SK-N-SH (cell line): Measurements from ENCODE around the gene IPCEF1. TPM values are rescaled to one million over a fixed set of nuclear protein-coding genes. Genes with fewer than 3 reads are reported as not detected.

Experiments
- CTCF ChIA-PET: fragments of 300-600, 350-600 bp; formaldehyde crosslinking; extraction: SDS; loops from one replicate; lab custom pipeline; 2021; lab: Yijun Ruan, JAX
- POLR2A ChIA-PET: fragments of 350-600 bp; sonication (Branson Sonifier 250); formaldehyde crosslinking; extraction: SDS; loops from one replicate; lab custom pipeline; 2020; ENCODE audit warnings: antibody characterized with exemption, inconsistent platforms; lab: Yijun Ruan, JAX
- DNase-seq: peaks from one replicate; pipeline ENCODE4 v3.0.0; 2012
- H2AFZ ChIP-seq: fragments of 200-600 bp; sonication (generic); 2 replicates; pipeline ENCODE4 v1.8.1; 2016; ENCODE audit warnings: antibody characterized with exemption, mild to moderate bottlenecking, low read depth
- H3F3A ChIP-seq: fragments of 200-600 bp; sonication (generic); replicated peaks from 2 replicates; pipeline ENCODE3; 2016; ENCODE audit warnings: antibody characterized with exemption, mild to moderate bottlenecking; ENCODE audit not compliant: insufficient read depth
- H3K27ac ChIP-seq, 2 experiments: fragments of 200-500 bp in 1 of 2; fragments of 200-600 bp in 1 of 2; sonication (Bioruptor generic) in 1 of 2; sonication (generic), shearing (Covaris generic) in 1 of 2; 2 replicates each; pipeline versions ENCODE4 v1.5.1 to v1.6.1; 2014 to 2016; ENCODE audit warnings: low read depth in 2 of 2, inconsistent platforms in 1 of 2, low read length in 1 of 2, mild to moderate bottlenecking in 1 of 2, mixed read lengths in 1 of 2
- H3K27me3 ChIP-seq: fragments of 200-600 bp; sonication (generic), shearing (Covaris generic); 2 replicates; pipeline ENCODE4 v1.6.1; 2016; ENCODE audit warnings: mixed run types; ENCODE audit not compliant: insufficient read depth
- H3K36me3 ChIP-seq, 2 experiments: fragments of 200-500 bp in 1 of 2; fragments of 200-600 bp in 1 of 2; sonication (Bioruptor generic) in 1 of 2; sonication (generic) in 1 of 2; replicated peaks in 1 of 2; 2 replicates each; pipeline versions ENCODE3 to v1.5.1; 2014 to 2016; ENCODE audit warnings: low read length in 1 of 2, mild to moderate bottlenecking in 1 of 2; ENCODE audit not compliant: insufficient read depth in 2 of 2, control insufficient read depth in 1 of 2
- H3K4me1 ChIP-seq, 2 experiments: fragments of 200-500 bp in 1 of 2; fragments of 200-600 bp in 1 of 2; sonication (Bioruptor generic) in 1 of 2; sonication (generic), shearing (Covaris generic) in 1 of 2; 2 replicates each; pipeline versions ENCODE4 v1.5.1 to v1.6.1; 2014 to 2016; ENCODE audit warnings: low read depth in 1 of 2, low read length in 1 of 2, mixed run types in 1 of 2; ENCODE audit not compliant: insufficient read depth in 2 of 2, control insufficient read depth in 1 of 2
- H3K4me2 ChIP-seq: fragments of 200-600 bp; sonication (generic), shearing (Covaris generic); 2 replicates; pipeline ENCODE4 v1.6.1; 2017; ENCODE audit warnings: mixed run types
- H3K4me3 ChIP-seq, 2 experiments: fragments of 200-500 bp in 1 of 2; fragments of 200-600 bp in 1 of 2; sonication (Bioruptor generic) in 1 of 2; sonication (generic), shearing (Covaris generic) in 1 of 2; 2 replicates each; pipeline versions ENCODE4 v1.5.1 to v1.8.1; 2014 to 2016; ENCODE audit warnings: low read depth in 2 of 2, inconsistent platforms in 1 of 2, low read length in 1 of 2, mild to moderate bottlenecking in 1 of 2, mixed read lengths in 1 of 2, moderate library complexity in 1 of 2
- H3K79me2 ChIP-seq: fragments of 200-600 bp; sonication (generic); 2 replicates; pipeline ENCODE4 v1.8.1; 2017; ENCODE audit warnings: mild to moderate bottlenecking; ENCODE audit not compliant: insufficient read depth
- H3K9ac ChIP-seq: fragments of 200-600 bp; sonication (generic); 2 replicates; pipeline ENCODE4 v1.6.1; 2017; ENCODE audit warnings: mixed run types
- H3K9me2 ChIP-seq: fragments of 200-600 bp; sonication (generic); 2 replicates; pipeline ENCODE4 v1.6.1; 2017; ENCODE audit warnings: mixed run types
- H3K9me3 ChIP-seq: fragments of 200-600 bp; sonication (generic); 2 replicates; pipeline ENCODE4 v1.6.1; 2017; ENCODE audit warnings: mixed run types, mild to moderate bottlenecking, moderate library complexity
- H4K20me1 ChIP-seq: fragments of 200-600 bp; sonication (generic); 2 replicates; pipeline ENCODE4 v1.6.1; 2017; ENCODE audit warnings: mild to moderate bottlenecking, mixed run types; ENCODE audit not compliant: insufficient read depth
- CTCF ChIP-seq: fragments of 200-600 bp; sonication (generic); IDR thresholded peaks from 2 replicates; pipeline ENCODE4 v1.6.1; 2017; ENCODE audit warnings: antibody characterized with exemption, mild to moderate bottlenecking, moderate library complexity
- FOSL2 ChIP-seq: IDR thresholded peaks from 2 replicates; pipeline ENCODE4 v1.4.0; 2012; ENCODE audit warnings: low read depth, mild to moderate bottlenecking, moderate library complexity, borderline replicate concordance
- FOXJ3 ChIP-seq: sonication (generic); formaldehyde crosslinking; IDR thresholded peaks from 2 replicates; pipeline ENCODE4 v1.5.1; 2020; ENCODE audit warnings: mild to moderate bottlenecking, missing genetic modification reagents
- FOXM1 ChIP-seq: IDR thresholded peaks from 2 replicates; pipeline ENCODE4 v1.4.0; 2012; ENCODE audit warnings: low read depth, mild to moderate bottlenecking
- GABPA ChIP-seq: IDR thresholded peaks from 2 replicates; pipeline ENCODE4 v1.4.0; 2012; ENCODE audit warnings: low read depth, mild to moderate bottlenecking
- MXI1 ChIP-seq: IDR thresholded peaks from 2 replicates; pipeline ENCODE4 v1.6.1; 2012; ENCODE audit warnings: mild to moderate bottlenecking, low read depth, low read length, improper control_type of control experiment
- NRF1 ChIP-seq: IDR thresholded peaks from 2 replicates; pipeline ENCODE4 v1.6.1; 2012; ENCODE audit warnings: low read depth, mild to moderate bottlenecking, low read length
- PBX3 ChIP-seq: IDR thresholded peaks from 2 replicates; pipeline ENCODE4; 2012
- POLR2AphosphoS5 ChIP-seq: IDR thresholded peaks from 2 replicates; pipeline ENCODE4 v1.6.1; 2012; ENCODE audit warnings: low read depth, low read length
- RAD21 ChIP-seq: IDR thresholded peaks from 2 replicates; pipeline ENCODE4 v1.6.1; 2012; ENCODE audit warnings: mild to moderate bottlenecking, low read length
- REST ChIP-seq: IDR thresholded peaks from 2 replicates; pipeline ENCODE4 v1.6.1; 2012; ENCODE audit warnings: mild to moderate bottlenecking, low read depth, low read length, moderate library complexity
- RFX5 ChIP-seq: IDR thresholded peaks from 2 replicates; pipeline ENCODE4 v1.6.1; 2012; ENCODE audit warnings: mild to moderate bottlenecking, improper control_type of control experiment, low read length
- RXRA ChIP-seq: IDR thresholded peaks from 2 replicates; pipeline ENCODE4 v1.4.0; 2012; ENCODE audit warnings: low read depth, mild to moderate bottlenecking, borderline replicate concordance
- SMC3 ChIP-seq: IDR thresholded peaks from 2 replicates; pipeline ENCODE4 v1.6.1; 2012; ENCODE audit warnings: low read depth, low read length, improper control_type of control experiment
- TAF1 ChIP-seq: IDR thresholded peaks from 2 replicates; pipeline ENCODE4 v1.6.1; 2012; ENCODE audit warnings: low read depth, mild to moderate bottlenecking, low read length, moderate library complexity, borderline replicate concordance
- TCF12 ChIP-seq: IDR thresholded peaks from 2 replicates; pipeline ENCODE4 v1.4.0; 2012
- TEAD4 ChIP-seq: IDR thresholded peaks from 2 replicates; pipeline ENCODE4 v1.4.0; 2012; ENCODE audit warnings: mild to moderate bottlenecking, borderline replicate concordance; ENCODE audit not compliant: insufficient read depth
- YY1 ChIP-seq: IDR thresholded peaks from 2 replicates; pipeline ENCODE4 v1.4.0; 2012; ENCODE audit warnings: low read depth, mild to moderate bottlenecking
- WGBS: methylation state at CpG from one replicate; pipeline ENCODE4 v1.1.6; 2017; ENCODE audit warnings: low lambda C conversion rate; 5-methylcytosine and 5-hydroxymethylcytosine counted together
- polyA plus RNA-seq, 3 experiments: library from polyadenylated mRNA; depleted of rRNA; stranded (reverse); fragments of >200 nt; gene quantifications; 2 replicates each; pipeline ENCODE4 v1.2.3, GENCODE V29; 2012

Gene IPCEF1
- polyA plus RNA-seq, 1 of the 3 experiments (the other 2 are of a cell fraction) = not detected

GRCh38 chr6:154229786-154230185 is 126.8 kb downstream of the IPCEF1 start:
- Histone ChIP-seq H3F3A (no peaks in the 10 kb centered on the region), H3K79me2 (no peaks in the 10 kb centered on the region), H3K4me2 (no peak overlapping the region), H4K20me1 (no peaks in the 10 kb centered on the region), H3K4me3 (no peak overlapping the region), H2AFZ (no peak overlapping the region), H3K9me3 (no peaks in the 10 kb centered on the region), H3K27me3 (no peaks in the 10 kb centered on the region), H3K4me1 (no peaks in the 10 kb centered on the region), H3K36me3 (no peaks in the 10 kb centered on the region), H3K27ac (no peak overlapping the region), H3K9ac (no peak overlapping the region), H3K9me2 (no peaks in the 10 kb centered on the region)
- POLR2A ChIA-PET = no interaction called here
- 74% methylated on average over 6 of the region's 6 CpGs for WGBS
- DNase-seq = no peak
- CTCF ChIA-PET = no interaction called here
- TF ChIP-seq GABPA = no peak
- TF ChIP-seq NRF1 = no peak
- no peak for TF ChIP-seq FOXM1
- no peak for TF ChIP-seq PBX3
- no peak for TF ChIP-seq FOSL2
- TF ChIP-seq SMC3 = no peak
- TF ChIP-seq RFX5 = no peak
- TF ChIP-seq YY1 = no peak
- TF ChIP-seq FOXJ3 (CRISPR knock-in tag) = no peak
- no peak for TF ChIP-seq REST

- H2AFZ ChIP-seq = no peak overlapping the region
- H3K9me2 ChIP-seq = no peaks in the 10 kb centered on the region
- no peaks in the 10 kb centered on the region for H3F3A ChIP-seq
- POLR2A ChIA-PET = no interaction called here
- H3K27ac ChIP-seq = no peak overlapping the region
- no peaks in the 10 kb centered on the region for H3K27me3 ChIP-seq
- no peak for TF ChIP-seq POLR2AphosphoS5
- TF ChIP-seq REST = no peak
- TF ChIP-seq MXI1 = no peak
- TF ChIP-seq YY1 = no peak
- TF ChIP-seq TAF1 = no peak
- no peak for TF ChIP-seq TEAD4
- TF ChIP-seq TCF12 = no peak
- TF ChIP-seq RXRA = no peak
- no peak for TF ChIP-seq SMC3
- TF ChIP-seq RAD21 = no peak
- no peak for TF ChIP-seq CTCF
- TF ChIP-seq NRF1 = no peak
- no peaks in the 10 kb centered on the region for H3K9me3 ChIP-seq
- no peak overlapping the region for H3K9ac ChIP-seq
- DNase-seq = no peak
- H4K20me1 ChIP-seq = no peaks in the 10 kb centered on the region
- CTCF ChIA-PET = no interaction called here
- 77% methylated on average over 4 of the region's 4 CpGs for WGBS
- no peak overlapping the region for H3K4me2 ChIP-seq
- no peaks in the 10 kb centered on the region for H3K79me2 ChIP-seq
- H3K4me1 ChIP-seq = no peaks in the 10 kb centered on the region
- H3K4me3 ChIP-seq = no peak overlapping the region
- H3K36me3 ChIP-seq = no peaks in the 10 kb centered on the region
Measured at GRCh38 chr6:154228521-154228905, 128.1 kb downstream of the IPCEF1 start.
